Amniotic stem cell (primary cell): Measurements from ENCODE around the gene TMEM51.

Source experiments
- DNase-seq: peaks from one replicate; lab custom pipeline; 2025; lab: John Stamatoyannopoulos, UW

Gene TMEM51

DNA sequence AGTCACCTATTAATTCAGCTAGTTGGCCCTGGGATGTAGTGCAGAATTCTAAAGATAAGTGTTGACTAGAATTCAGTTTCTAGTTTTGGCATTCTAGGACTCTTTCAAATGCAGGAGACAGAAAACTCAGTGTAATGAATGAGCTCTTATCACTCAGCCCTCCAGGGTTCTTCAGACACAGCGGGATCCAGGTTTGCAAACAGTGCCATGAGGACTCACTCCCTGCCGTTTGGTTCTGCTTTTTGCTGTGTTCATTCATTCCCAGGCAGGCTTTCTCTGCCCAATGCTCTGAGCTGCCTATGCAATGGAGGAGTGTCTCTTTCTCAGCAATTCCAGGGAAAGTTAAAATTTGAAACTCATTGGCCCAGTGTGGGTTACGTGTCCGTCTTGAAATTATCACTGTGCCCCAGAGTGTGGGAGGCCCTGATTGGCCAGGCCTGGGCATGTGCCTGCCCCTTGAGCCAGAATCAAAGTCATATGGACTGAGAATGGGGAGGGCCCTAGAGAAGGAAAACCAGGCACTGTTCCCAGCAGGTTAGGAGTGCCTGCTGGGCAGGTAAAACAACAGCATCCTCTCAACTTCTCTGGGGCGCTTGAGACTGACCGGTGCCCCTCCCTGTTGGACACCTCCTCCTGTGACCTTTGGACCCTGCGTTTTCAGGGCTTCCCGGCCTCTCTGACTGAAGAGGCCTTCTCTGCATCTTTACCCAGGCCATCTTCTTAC lies 43.4 kb downstream of the TMEM51 start:
- no peak for DNase-seq

GRCh38 chr1:15197591-15198447 lies 44.3 kb downstream of the TMEM51 start:
- DNase-seq: no peak

GRCh38 chr1:15198684-15199083 lies 45.1 kb downstream of the TMEM51 start:
- no peak for DNase-seq

DNA sequence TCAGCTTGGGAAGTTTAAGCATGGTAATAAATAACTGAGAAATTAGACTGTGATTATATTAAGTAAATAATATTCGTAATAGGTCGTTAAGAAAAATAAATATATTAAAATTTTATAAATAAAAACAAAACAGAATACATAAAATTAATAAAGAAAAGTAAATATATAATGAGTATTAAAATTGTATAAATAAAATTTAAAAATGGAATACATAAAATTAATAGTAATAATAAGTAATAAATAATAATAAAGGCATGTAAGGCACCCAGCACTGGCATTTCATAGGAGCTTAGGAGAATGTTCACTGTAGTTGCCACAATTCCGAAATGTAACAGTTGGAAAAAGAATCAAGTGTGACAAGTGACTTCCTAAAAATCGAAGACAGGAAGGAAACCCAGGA lies 47.7 kb downstream of the TMEM51 start:
- DNase-seq: no peak

DNA sequence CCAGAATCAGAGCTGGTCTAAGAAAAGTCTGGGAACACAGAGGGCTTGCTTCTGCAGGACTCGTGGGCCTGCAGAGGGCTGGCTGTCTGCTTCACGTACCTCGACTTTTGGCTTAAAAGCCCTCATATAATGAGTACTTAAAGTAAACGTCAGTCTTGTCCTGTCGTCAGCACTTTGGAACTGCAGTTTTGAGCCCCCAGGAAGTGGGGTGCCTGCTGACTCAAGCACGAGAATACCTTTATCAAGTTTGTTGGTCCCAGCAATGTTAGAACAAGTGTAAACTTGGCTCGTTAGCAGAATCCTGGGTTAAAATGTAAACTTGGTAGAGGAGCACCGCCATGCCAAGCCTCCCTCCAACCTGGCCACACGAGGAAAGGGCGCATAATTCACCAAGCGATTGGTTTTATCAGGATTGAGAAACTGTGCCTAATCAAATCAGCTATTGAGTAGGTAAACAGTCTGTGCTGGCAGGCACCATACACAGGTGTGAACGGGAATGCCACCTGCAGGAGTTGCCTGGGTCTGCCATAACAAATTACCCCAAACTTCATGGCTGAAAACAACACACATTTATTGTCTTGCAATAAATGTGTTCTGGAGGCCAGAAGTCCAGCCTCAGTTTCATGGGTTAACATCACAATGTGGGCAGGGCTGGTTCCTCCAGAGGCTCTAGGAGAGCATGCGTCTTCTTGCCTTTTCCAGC lies 48.5 kb downstream of the TMEM51 start:
- no peak for DNase-seq

DNA sequence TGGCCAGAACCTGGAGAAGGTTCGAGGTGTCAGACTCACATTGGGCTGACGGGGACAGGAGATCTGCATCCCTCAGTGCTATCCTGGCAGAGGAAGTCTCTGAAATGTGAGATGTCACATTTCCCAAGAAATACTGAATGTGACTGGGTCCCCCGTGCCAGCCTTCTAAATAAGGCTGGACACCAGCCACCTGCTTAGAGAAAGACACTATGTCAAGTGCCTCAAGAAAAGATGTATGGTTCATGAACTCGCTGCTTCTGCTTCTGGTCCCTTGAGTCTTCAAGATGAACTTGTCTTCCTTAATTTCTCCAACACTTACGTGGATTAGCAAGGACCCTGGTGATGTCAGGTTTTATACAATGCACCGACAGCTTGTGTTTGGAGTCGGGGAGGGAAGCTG lies 51.4 kb downstream of the TMEM51 start:
- DNase-seq: no peak

DNA sequence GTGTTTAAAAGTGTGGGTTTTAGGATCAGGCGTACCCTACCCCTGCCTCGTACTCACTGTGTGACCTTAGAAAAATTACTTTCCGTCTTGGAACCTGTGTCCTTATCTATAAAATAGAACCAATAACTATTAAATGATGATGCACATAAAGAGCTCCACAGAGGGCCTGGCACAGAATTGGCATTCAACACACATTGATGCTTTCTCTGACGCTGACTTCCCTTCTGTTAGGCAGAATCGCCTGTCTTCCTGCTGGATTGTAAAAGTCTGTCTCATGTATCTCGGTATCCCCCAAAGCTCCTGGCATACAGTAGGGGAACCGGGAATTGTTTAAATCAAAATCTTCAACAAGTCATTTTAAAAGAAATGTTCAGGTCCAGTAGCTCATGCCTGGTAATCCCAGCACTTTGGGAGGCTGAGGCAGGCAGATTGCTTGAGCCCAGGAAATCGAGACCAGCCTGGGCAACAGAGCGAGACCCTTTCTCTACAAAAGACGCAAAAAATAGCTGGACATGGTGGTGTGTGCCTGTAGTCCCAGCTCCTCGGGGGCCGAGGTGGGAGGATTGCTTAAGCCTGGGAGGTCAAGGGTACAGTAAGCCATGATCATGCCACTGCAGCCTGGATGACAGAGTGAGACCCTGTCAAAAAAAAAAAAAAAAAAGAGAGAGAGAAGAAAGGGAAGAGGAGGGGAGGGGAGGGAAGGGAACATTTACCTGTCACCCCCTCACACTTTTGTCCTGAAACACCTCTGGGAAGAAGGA lies 52.2 kb downstream of the TMEM51 start:
- no peak for DNase-seq

DNA sequence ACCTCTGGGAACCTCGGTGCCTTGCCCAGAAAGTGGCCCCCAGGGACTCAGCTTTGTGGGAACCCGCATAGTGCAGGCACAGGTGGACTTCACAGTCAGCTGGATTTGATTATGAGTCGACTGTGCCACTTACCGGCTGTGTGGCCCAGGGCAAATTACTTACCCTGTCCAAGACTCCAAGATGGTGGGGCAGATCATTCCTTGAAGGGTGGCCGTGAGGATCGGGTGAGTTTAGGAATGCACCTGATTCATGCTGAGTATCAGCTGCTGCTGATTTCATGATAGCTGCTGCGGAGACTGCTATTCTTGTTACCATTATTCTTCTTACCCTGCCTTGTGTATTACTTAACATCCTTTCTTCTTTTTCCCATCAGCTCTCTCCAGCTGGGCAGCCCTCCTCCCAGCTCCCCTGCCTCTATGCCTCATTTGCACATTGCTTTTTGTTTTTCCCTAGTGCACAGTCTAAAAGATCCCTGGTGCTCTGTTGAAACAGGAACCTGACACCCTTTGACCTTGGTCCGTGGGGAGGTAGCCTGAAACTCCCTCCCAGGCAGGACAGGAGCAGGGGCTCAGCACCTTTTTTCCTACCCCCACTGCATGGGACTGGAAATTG lies 53.0 kb downstream of the TMEM51 start:
- DNase-seq: no peak

- DNase-seq: no peak
These were observed 53.7 kb downstream of the TMEM51 start for GRCh38 chr1:15207031-15207828.

GRCh38 chr1:15207829-15208429 lies 54.4 kb downstream of the TMEM51 start:
- no peak for DNase-seq

- DNase-seq: no peak
These were observed 57.3 kb downstream of the TMEM51 start for GRCh38 chr1:15210651-15211375.

GRCh38 chr1:15211424-15211823 lies 57.9 kb downstream of the TMEM51 start:
- DNase-seq: no peak

- DNase-seq: no peak
These were observed 58.8 kb downstream of the TMEM51 start for GRCh38 chr1:15212216-15212953.

GRCh38 chr1:15212954-15213291 lies 59.4 kb downstream of the TMEM51 start:
- DNase-seq: no peak

DNA sequence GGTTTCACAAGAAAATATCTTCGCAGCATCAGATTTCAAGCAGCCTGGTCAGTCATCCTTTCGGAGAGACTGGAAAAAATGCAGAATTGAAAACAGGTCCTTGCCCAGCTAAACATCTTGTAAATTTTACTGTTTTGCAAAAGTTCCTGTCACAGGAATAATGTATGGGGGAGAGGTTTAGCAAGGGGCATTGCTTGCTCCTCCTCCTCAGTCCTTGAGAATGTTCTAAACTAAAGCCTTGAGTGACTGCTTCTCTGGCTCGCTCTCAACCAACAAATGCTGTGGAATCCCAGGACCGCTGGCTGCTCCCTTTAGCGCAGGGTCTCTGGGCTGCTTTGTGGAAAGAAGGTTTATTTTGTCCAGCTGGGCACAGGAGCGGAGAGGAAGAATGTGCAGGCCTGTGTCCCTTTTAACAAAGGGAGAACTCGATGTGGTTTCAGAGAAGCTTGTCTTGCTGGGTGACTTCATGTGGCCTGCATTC lies 59.8 kb downstream of the TMEM51 start:
- no peak for DNase-seq

DNA sequence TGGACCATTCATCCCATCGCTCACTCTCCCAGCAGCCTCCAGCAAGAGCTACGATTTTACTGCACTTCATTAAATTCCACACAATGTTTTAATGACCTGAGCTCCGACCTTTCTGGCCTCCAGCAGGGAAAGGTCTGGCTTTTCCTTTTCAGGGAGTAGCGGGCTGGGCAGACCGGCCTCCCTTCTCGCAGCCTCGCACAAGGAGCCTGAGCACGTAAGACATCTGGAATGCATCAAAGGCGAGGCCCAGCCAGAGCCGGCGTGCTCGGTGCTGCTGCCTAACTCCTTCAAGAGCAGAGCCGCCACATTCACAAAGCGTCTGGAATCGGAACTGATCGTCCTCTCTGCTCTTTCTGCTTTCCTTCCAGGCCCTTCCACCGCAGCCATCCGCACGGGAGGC lies 61.0 kb downstream of the TMEM51 start:
- no peak for DNase-seq

DNA sequence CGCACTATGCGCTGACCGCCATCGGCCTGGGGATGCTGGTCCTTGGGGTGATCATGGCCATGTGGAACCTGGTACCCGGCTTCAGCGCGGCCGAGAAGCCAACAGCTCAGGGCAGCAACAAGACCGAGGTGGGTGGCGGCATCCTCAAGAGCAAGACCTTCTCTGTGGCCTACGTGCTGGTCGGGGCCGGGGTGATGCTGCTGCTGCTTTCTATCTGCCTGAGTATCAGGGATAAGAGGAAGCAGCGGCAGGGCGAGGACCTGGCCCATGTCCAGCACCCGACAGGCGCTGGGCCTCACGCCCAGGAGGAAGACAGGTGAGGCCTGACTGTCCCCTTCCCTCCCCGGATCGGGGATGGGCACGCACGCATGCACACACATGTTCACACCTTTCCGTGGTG lies 61.6 kb downstream of the TMEM51 start:
- no peak for DNase-seq

- DNase-seq: no peak
These were observed 64.1 kb downstream of the TMEM51 start for GRCh38 chr1:15217654-15218053.
